ENCODE measurements around the gene USP4.
A peak's percentile ranks its signal among the peaks of the same experiment; 100 is the strongest.

The USP4 gene, protein sequence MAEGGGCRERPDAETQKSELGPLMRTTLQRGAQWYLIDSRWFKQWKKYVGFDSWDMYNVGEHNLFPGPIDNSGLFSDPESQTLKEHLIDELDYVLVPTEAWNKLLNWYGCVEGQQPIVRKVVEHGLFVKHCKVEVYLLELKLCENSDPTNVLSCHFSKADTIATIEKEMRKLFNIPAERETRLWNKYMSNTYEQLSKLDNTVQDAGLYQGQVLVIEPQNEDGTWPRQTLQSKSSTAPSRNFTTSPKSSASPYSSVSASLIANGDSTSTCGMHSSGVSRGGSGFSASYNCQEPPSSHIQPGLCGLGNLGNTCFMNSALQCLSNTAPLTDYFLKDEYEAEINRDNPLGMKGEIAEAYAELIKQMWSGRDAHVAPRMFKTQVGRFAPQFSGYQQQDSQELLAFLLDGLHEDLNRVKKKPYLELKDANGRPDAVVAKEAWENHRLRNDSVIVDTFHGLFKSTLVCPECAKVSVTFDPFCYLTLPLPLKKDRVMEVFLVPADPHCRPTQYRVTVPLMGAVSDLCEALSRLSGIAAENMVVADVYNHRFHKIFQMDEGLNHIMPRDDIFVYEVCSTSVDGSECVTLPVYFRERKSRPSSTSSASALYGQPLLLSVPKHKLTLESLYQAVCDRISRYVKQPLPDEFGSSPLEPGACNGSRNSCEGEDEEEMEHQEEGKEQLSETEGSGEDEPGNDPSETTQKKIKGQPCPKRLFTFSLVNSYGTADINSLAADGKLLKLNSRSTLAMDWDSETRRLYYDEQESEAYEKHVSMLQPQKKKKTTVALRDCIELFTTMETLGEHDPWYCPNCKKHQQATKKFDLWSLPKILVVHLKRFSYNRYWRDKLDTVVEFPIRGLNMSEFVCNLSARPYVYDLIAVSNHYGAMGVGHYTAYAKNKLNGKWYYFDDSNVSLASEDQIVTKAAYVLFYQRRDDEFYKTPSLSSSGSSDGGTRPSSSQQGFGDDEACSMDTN

DNA sequence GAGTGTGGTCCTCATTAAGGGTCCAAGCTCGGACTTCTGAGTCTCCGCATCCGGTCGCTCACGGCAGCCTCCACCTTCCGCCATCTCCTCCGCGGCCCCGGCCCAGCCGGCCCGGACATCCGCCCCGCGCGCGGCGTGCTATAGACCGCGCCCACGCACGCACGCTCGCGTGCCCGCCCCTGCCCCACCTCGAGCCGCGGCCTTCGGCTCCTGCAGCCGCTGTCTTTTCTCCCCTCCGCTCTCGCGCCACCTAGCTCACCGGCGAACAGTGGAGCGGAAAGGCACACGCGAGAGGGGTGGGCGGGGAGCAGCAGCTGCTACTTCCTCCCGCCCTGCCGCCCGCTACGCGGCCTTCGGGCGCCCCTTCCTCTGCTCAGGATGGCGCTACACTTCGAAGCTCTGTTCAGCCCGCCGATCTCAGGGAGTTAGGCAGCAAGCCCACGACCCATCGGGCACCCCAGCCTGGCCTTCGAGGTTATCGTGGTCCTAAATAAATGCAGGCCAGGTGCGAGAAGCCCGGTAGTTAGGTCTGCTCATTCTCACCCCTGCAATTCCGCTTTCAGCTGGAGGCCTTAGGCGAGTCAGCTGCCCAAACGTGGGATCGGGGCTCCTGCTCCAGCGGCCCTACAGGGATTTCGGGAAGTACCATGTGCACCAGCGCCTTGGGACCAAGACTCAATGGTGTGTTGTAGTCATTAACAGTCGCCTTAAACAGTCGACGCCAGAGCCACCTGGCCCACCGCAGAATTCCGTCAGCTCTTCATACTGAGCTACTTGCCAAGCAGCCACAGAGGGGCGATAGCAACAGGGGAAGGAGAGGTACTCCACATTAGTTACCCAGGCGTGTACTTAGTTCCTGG is at the start of gene USP4:
Gene USP4, minus strand, starts transcription at position 113 of the 860 bp plus-strand sequence. Its CDS starts 29 bp downstream, at position 84.
- TF ChIP-seq, protein P1, sequence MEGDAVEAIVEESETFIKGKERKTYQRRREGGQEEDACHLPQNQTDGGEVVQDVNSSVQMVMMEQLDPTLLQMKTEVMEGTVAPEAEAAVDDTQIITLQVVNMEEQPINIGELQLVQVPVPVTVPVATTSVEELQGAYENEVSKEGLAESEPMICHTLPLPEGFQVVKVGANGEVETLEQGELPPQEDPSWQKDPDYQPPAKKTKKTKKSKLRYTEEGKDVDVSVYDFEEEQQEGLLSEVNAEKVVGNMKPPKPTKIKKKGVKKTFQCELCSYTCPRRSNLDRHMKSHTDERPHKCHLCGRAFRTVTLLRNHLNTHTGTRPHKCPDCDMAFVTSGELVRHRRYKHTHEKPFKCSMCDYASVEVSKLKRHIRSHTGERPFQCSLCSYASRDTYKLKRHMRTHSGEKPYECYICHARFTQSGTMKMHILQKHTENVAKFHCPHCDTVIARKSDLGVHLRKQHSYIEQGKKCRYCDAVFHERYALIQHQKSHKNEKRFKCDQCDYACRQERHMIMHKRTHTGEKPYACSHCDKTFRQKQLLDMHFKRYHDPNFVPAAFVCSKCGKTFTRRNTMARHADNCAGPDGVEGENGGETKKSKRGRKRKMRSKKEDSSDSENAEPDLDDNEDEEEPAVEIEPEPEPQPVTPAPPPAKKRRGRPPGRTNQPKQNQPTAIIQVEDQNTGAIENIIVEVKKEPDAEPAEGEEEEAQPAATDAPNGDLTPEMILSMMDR (IDR thresholded peaks at IDR 0.05; ENCODE audit: control extremely low read depth, extremely low read depth, low read depth, missing control alignments): peak; percentile 71
- ChIA-PET CTCF (interaction anchor here (0.7 to 3.0 kb wide), 36 partner anchors 8 to 246 kb away, joined by 3 to 37 read pairs (median 6); partner anchors contain the start of genes DAG1, KLHDC8B, NICN1 and QRICH1), POLR2A (interaction anchor here (0.5 to 2.7 kb wide), 19 partner anchors 8 to 1426 kb away, joined by 3 to 26 read pairs (median 5); partner anchors contain the start of genes GPX1, NDUFAF3, RHOA and TCTA)
- peak; percentile 95 for DNase-seq (ENCODE audit: extremely low spot score)

DNA sequence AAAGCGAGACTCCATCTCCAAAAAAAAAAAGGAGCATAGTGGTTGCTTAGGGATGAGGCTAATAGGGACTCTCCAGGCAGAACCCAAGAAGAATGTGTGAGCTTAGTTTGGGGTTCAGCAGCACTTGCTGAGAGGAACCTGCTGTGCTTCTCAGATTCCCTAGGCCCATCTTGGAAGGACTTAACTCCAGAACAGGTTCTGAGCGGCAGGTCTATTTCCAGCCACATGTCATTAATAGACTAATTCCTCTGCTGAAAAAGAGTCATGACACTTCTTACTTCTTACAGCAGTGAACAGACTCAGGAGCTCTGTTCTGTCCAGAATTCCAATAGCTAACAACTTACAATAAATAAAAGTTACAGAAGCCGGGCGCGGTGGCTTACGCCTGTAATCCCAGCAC is 49.4 kb upstream of the USP4 start:
- TF ChIP-seq, protein P1 (IDR thresholded peaks at IDR 0.05; ENCODE audit: control extremely low read depth, extremely low read depth, low read depth, missing control alignments): no peak
- CTCF ChIA-PET: interaction anchor here (0.8 to 1.6 kb wide), 5 partner anchors 10 to 60 kb away, joined by 3 to 8 read pairs (median 5); partner anchors contain the start of gene USP4
- no peak for DNase-seq (ENCODE audit: extremely low spot score)
- POLR2A ChIA-PET: interaction anchor here (0.7 to 1.0 kb wide), 2 partner anchors 29 to 49 kb away, joined by 3 read pairs; no protein-coding TSS in a partner anchor

DNA sequence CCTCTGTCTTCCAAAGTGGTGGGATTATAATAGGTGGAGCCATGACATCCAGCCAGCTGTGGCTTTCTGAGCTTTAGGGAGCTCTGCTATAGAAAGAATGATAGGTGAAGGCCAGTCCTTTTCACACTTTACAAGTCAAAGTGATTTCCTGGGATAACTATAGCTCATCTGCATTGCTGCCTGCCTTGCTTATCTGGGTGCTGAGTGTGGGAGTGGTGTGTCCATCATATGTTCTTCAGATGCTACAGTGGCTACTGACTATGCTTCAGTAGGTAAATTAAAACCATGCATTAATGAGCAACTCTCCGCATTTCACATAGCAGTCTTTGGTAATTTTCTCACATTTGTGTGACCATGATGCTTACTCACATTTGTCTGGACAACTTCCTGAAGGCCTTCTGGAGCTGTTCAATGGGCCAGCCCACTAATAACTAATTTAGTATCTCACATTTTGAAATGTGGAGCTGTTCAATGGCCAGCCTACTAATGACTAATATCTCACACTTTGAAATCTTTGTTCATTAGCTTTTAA is 48.5 kb upstream of the USP4 start:
- TF ChIP-seq, protein P1 (IDR thresholded peaks at IDR 0.05; ENCODE audit: control extremely low read depth, extremely low read depth, low read depth, missing control alignments): no peak
- no peak for DNase-seq (ENCODE audit: extremely low spot score)
- ChIA-PET CTCF (interaction anchor here (0.8 to 1.6 kb wide), 5 partner anchors 9 to 49 kb away, joined by 3 to 8 read pairs (median 5); partner anchors contain the start of gene USP4), POLR2A (interaction anchor here (0.7 to 1.0 kb wide), 2 partner anchors 24 to 48 kb away, joined by 3 read pairs; partner anchors contain the start of genes RHOA and TCTA)

DNA sequence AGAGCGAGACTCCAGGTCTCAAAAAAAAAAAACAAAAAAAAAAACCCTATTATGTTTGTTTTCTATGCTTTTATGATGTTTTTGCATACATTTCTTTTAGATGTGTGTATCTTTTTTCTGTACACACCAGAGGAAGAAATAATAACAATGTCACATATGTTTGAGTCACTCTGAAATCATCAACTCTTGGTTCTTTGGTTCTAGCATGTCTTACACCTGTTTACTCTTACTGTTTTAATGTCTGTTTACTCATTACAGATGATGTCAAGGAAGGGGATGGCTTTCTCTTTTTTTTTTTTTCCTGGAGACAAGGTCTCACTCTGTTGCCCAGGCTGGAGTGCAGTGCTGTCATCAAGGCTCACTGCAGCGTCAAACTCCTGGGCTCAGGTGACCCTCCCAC is 47.9 kb upstream of the USP4 start:
- POLR2A ChIA-PET: no interaction called here
- TF ChIP-seq, protein P1 (IDR thresholded peaks at IDR 0.05; ENCODE audit: control extremely low read depth, extremely low read depth, low read depth, missing control alignments): no peak
- CTCF ChIA-PET: interaction anchor here (1.2 to 1.8 kb wide), 3 partner anchors 13 to 61 kb away, joined by 3 to 8 read pairs (median 4); partner anchors contain the start of gene USP4
- no peak for DNase-seq (ENCODE audit: extremely low spot score)

DNA sequence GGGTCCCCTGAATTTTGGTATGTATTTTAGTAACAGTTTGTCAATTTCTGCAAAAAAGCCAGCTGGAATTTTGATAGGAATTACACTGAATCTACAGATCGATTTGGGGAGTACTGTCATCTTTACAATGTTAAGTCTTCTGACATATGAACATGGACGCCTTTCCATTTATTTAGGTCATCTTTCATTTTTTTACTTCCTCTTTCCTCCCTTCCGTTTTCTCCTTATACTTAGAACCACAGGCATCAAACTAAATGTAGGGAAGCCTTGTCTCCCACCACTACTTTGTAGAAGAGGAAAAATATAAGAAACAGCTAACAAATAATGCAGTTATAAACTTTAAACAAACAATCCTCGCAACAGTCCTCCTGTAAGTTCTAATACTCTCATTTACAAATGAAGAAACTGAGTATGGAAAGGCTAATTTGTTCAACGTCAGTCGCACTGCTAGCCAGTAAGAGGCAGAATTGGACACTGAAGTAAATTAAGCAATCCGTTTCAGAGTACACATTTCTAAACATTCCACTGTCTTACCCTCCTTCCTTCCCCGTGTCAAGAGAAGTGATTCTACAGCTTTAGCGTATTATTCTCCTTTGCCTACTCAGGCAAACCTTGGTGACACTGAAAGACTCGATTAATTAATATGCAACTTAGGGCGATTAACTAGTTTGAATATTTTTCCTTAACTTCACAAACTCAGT is 46.4 kb upstream of the USP4 start:
- ChIA-PET POLR2A (no interaction called here), CTCF (interaction anchor here (1.8 kb wide), 1 partner anchor 63 kb away, joined by 4 read pairs; no protein-coding TSS in a partner anchor)
- no peak for DNase-seq (ENCODE audit: extremely low spot score)
- TF ChIP-seq, protein P1 (IDR thresholded peaks at IDR 0.05; ENCODE audit: control extremely low read depth, extremely low read depth, low read depth, missing control alignments): no peak

All from GM10248 (cell line).